ENCODE measurements around the gene LAMTOR2. TPM values are rescaled to one million over a fixed set of nuclear protein-coding genes. Genes with fewer than 3 reads are reported as not detected.

The LAMTOR2 gene
- total RNA-seq, 1 donor, result 40.4 TPM

GRCh38 chr1:156075162-156075561 lies 20.6 kb downstream of the LAMTOR2 start:
- no peak for DNase-seq (ENCODE audit: low read depth)
- TF ChIP-seq CTCF (IDR thresholded peaks at IDR 0.05; ENCODE audit: insufficient read depth, low read length), result no peak
- H3K4me3 ChIP-seq (ENCODE audit: low read depth, low read length), result no peak overlapping the region

- no peak for DNase-seq (ENCODE audit: low read depth)
- H3K4me3 ChIP-seq (ENCODE audit: low read depth, low read length), result no peak overlapping the region
- TF ChIP-seq CTCF (IDR thresholded peaks at IDR 0.05; ENCODE audit: insufficient read depth, low read length), result no peak
Measured at GRCh38 chr1:156075775-156076204, 21.2 kb downstream of the LAMTOR2 start.

GRCh38 chr1:156076609-156077429 lies 22.2 kb downstream of the LAMTOR2 start:
- no peak for TF ChIP-seq CTCF (IDR thresholded peaks at IDR 0.05; ENCODE audit: insufficient read depth, low read length)
- DNase-seq (ENCODE audit: low read depth), result no peak
- H3K4me3 ChIP-seq (ENCODE audit: low read depth, low read length), result no peak overlapping the region

DNA sequence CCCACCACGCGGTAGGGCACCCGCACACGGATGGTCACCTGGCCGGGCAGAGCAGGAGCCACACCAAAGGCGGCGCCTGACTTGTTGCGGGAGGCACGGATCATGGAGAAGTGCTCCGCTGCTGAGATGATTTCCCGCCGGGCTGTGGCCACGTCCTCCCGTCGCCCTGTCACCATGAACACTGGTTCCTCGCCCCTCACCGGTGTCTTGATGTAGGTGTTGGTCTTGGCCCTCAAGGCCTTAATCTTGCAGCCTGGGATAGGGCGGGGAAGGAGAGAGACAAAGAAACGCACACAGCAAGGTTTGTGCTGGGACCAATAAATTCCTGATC lies 22.8 kb downstream of the LAMTOR2 start:
- no peak overlapping the region for H3K4me3 ChIP-seq (ENCODE audit: low read depth, low read length)
- TF ChIP-seq CTCF (IDR thresholded peaks at IDR 0.05; ENCODE audit: insufficient read depth, low read length), result no peak
- DNase-seq (ENCODE audit: low read depth), result no peak

- H3K4me3 ChIP-seq (ENCODE audit: low read depth, low read length), result no peak overlapping the region
- no peak for DNase-seq (ENCODE audit: low read depth)
- TF ChIP-seq CTCF (IDR thresholded peaks at IDR 0.05; ENCODE audit: insufficient read depth, low read length), result no peak
Measured at GRCh38 chr1:156078728-156079127, 24.1 kb downstream of the LAMTOR2 start.

GRCh38 chr1:156079762-156080161 lies 25.2 kb downstream of the LAMTOR2 start:
- no peak for TF ChIP-seq CTCF (IDR thresholded peaks at IDR 0.05; ENCODE audit: insufficient read depth, low read length)
- H3K4me3 ChIP-seq (ENCODE audit: low read depth, low read length), result no peak overlapping the region
- DNase-seq (ENCODE audit: low read depth), result no peak

Measured in fibroblast of the aortic adventitia (primary cell).